PFSK-1 (cell line): ENCODE results near the gene ACOT12.

Experiments
- POLR2AphosphoS5 ChIP-seq: IDR thresholded peaks from 2 replicates; pipeline ENCODE4 v1.6.1; 2012; ENCODE audit warnings: low read depth, mild to moderate bottlenecking, control low read depth, low read length, moderate library complexity
- REST ChIP-seq, 2 experiments: IDR thresholded peaks; 2 replicates each; pipeline versions ENCODE4 v1.6.1 to v1.8.0; 2011 to 2012; ENCODE audit warnings: low read depth in 2 of 2, low read length in 2 of 2, control low read depth in 1 of 2, inconsistent platforms in 1 of 2, mild to moderate bottlenecking in 1 of 2, moderate library complexity in 1 of 2; ENCODE audit not compliant: insufficient read depth in 1 of 2
- SIN3A ChIP-seq: IDR thresholded peaks from 2 replicates; pipeline ENCODE4 v1.6.1; 2012; ENCODE audit warnings: mild to moderate bottlenecking, low read length, moderate library complexity, borderline replicate concordance; ENCODE audit not compliant: insufficient read depth
- TAF1 ChIP-seq: IDR thresholded peaks from 2 replicates; pipeline ENCODE4 v1.6.1; 2012; ENCODE audit warnings: low read length, control low read depth, borderline replicate concordance; ENCODE audit not compliant: insufficient read depth

- TF ChIP-seq SIN3A (no peak), TAF1 (no peak), POLR2AphosphoS5 (no peak), REST (IDR thresholded peaks at IDR 0.05; ENCODE audit: insufficient read depth in 1 of 2, low read depth in 2 of 2, low read length in 2 of 2) (no peak)
These were observed 76.4 kb downstream of the ACOT12 start for GRCh38 chr5:81317536-81317935.
